Endothelial cell of umbilical vein (primary cell): ENCODE results near the gene CDK6. TPM values are rescaled to one million over a fixed set of nuclear protein-coding genes. Genes with fewer than 3 reads are reported as not detected.

Source experiments
- BruUV-seq: library from RNA; stranded (reverse); fragments of 400-500 nt; replicated peaks from 2 replicates; lab custom pipeline; 2021; lab: Mats Ljungman, UMichigan
- CTCF ChIA-PET: fragments of 300-600, 350-600 bp; sonication (Branson Sonifier 250); formaldehyde crosslinking; loops from one replicate; lab custom pipeline; 2021; ENCODE audit warnings: antibody characterized with exemption, inconsistent platforms; lab: Charles Lee
- POLR2A ChIA-PET: fragments of 300-600, 350-600 bp; sonication (Branson Sonifier 250); formaldehyde crosslinking; loops from one replicate; lab custom pipeline; 2021; ENCODE audit warnings: antibody characterized with exemption, inconsistent platforms; lab: Charles Lee
- DNase-seq: peaks from one replicate; pipeline ENCODE4 v3.0.0-alpha.2; 2011; ENCODE audit warnings: low read depth, low spot score
- FAIRE-seq: peaks from 2 replicates; lab custom pipeline; 2011; peaks lifted over from hg19 to GRCh38; lab: Jason Lieb, UNC
- H2AFZ ChIP-seq: 2 replicates; pipeline ENCODE4 v1.6.0; 2012; ENCODE audit warnings: low read depth, low read length, control low read depth, inconsistent platforms
- H3K27ac ChIP-seq: 2 replicates; pipeline ENCODE4 v1.5.1; 2011; ENCODE audit warnings: low read depth, mild to moderate bottlenecking, control low read depth, low read length, moderate library complexity; ENCODE audit not compliant: insufficient read depth
- H3K27me3 ChIP-seq, 2 experiments: 2 replicates each; pipeline versions ENCODE4 v1.6.0 to v1.6.1; 2011; ENCODE audit warnings: low read length in 2 of 2, mixed read lengths in 1 of 2; ENCODE audit not compliant: control insufficient read depth in 2 of 2, insufficient read depth in 2 of 2
- H3K36me3 ChIP-seq, 2 experiments: 2 replicates in 1 of 2; 3 replicates in 1 of 2; pipeline ENCODE4 v1.5.1; 2011; ENCODE audit warnings: low read length in 2 of 2, mild to moderate bottlenecking in 1 of 2, moderate library complexity in 1 of 2; ENCODE audit not compliant: control insufficient read depth in 2 of 2, insufficient read depth in 2 of 2; ENCODE audit errors: extremely low read depth in 1 of 2
- H3K4me1 ChIP-seq: 3 replicates; pipeline ENCODE4 v1.5.1; 2011; ENCODE audit warnings: mild to moderate bottlenecking, low read length; ENCODE audit not compliant: control insufficient read depth, insufficient read depth; ENCODE audit errors: extremely low read depth
- H3K4me2 ChIP-seq: 2 replicates; pipeline ENCODE4 v1.6.1; 2011; ENCODE audit warnings: low read length, control low read depth, mixed read lengths; ENCODE audit not compliant: insufficient read depth
- H3K4me3 ChIP-seq, 3 experiments: fragments of 200-600 bp in 1 of 3; sonication (generic), shearing (Covaris generic) in 1 of 3; replicated peaks in 1 of 3; 2 replicates each; pipeline ENCODE4 v1.5.1; 2011 to 2016; ENCODE audit warnings: control low read depth in 3 of 3, low read length in 3 of 3, mild to moderate bottlenecking in 2 of 3, inconsistent platforms in 1 of 3, low read depth in 1 of 3, moderate library complexity in 1 of 3; ENCODE audit not compliant: insufficient read depth in 1 of 3
- H3K79me2 ChIP-seq: 2 replicates; pipeline ENCODE4 v1.6.0; 2012; ENCODE audit warnings: low read length, inconsistent platforms; ENCODE audit not compliant: control insufficient read depth, insufficient read depth
- H3K9ac ChIP-seq: replicated peaks from 2 replicates; pipeline ENCODE3; 2011; ENCODE audit warnings: low read length, control low read depth; ENCODE audit not compliant: insufficient read depth; ENCODE audit errors: extremely low read depth
- H3K9me1 ChIP-seq: replicated peaks from 3 replicates; pipeline ENCODE4 v1.6.0; 2011; ENCODE audit warnings: mild to moderate bottlenecking, low read length; ENCODE audit not compliant: control insufficient read depth, insufficient read depth; ENCODE audit errors: extremely low read depth
- H3K9me3 ChIP-seq: replicated peaks from 2 replicates; pipeline ENCODE4 v1.5.1; 2012; ENCODE audit warnings: low read length, inconsistent platforms; ENCODE audit not compliant: control insufficient read depth, insufficient read depth
- H4K20me1 ChIP-seq: replicated peaks from 2 replicates; pipeline ENCODE3; 2011; ENCODE audit warnings: mild to moderate bottlenecking, low read length; ENCODE audit not compliant: control insufficient read depth, insufficient read depth; ENCODE audit errors: extremely low read depth
- CTCF ChIP-seq, 2 donors: IDR thresholded peaks; 1 replicate in 1 of 2; 2 replicates in 1 of 2; pipeline ENCODE4 v1.5.1; 2011; ENCODE audit warnings: low read length in 2 of 2, mild to moderate bottlenecking in 2 of 2, moderate library complexity in 2 of 2, control low read depth in 1 of 2, inconsistent platforms in 1 of 2, low read depth in 1 of 2; ENCODE audit not compliant: insufficient read depth in 1 of 2; ENCODE audit errors: extremely low read depth in 1 of 2
- EZH2 ChIP-seq: IDR thresholded peaks from 2 replicates; pipeline ENCODE4 v1.6.1; 2012; ENCODE audit warnings: borderline replicate concordance, low read depth, mild to moderate bottlenecking, moderate library complexity, low read length, inconsistent platforms; ENCODE audit not compliant: severe bottlenecking
- FOS ChIP-seq: IDR thresholded peaks from 2 replicates; pipeline ENCODE4 v1.6.1; 2011; ENCODE audit warnings: mild to moderate bottlenecking, low read length, moderate library complexity, borderline replicate concordance; ENCODE audit not compliant: insufficient read depth
- GATA2 ChIP-seq: IDR thresholded peaks from 2 replicates; pipeline ENCODE4 v1.7.0; 2011; ENCODE audit warnings: low read depth, mild to moderate bottlenecking, moderate library complexity, mixed read lengths, low read length; ENCODE audit not compliant: insufficient read length, insufficient read depth
- MAX ChIP-seq: IDR thresholded peaks from 2 replicates; pipeline ENCODE4 v1.6.1; 2011; ENCODE audit not compliant: insufficient read depth, insufficient read length
- MYC ChIP-seq: IDR thresholded peaks from one replicate; pipeline ENCODE4 v1.6.1; 2011; ENCODE audit warnings: mild to moderate bottlenecking, low read depth, low read length
- POLR2AphosphoS5 ChIP-seq: IDR thresholded peaks from 2 replicates; pipeline ENCODE4 v1.6.1; 2012; ENCODE audit warnings: low read depth, mild to moderate bottlenecking, control low read depth, low read length, moderate library complexity; ENCODE audit not compliant: insufficient read depth
- dilution Hi-C: fragments of 300-500 bp; cut with MboI; formaldehyde crosslinking; loops from one replicate; pipeline ENCODE4 v1.15.0; 2019; ENCODE audit warnings: low sequenced_read_pairs; ENCODE audit not compliant: extremely low pct_ligation_motif_present
- intact Hi-C: fragments of 100-400 bp; cut with micrococcal nuclease; formaldehyde crosslinking; loops from one replicate; pipeline ENCODE4 v1.10.0; 2022
- polyA plus RNA-seq, 4 experiments: library from polyadenylated mRNA; depleted of rRNA in 3 of 4; stranded (reverse) in 3 of 4; unstranded in 1 of 4; fragments of >200 nt; gene quantifications; 2 replicates each; pipeline versions ENCODE4 v1.2.1 to v1.2.3, GENCODE V29; 2011 to 2012; ENCODE audit warnings: missing spikeins in 1 of 4
- total RNA-seq: library from RNA; stranded (reverse); gene quantifications from 2 replicates; pipeline ENCODE4 v1.2.3, GENCODE V29; 2021

The CDK6 gene
- total and polyA plus RNA-seq, 2 donors (not counting 3 experiments of a cell fraction or from before 2014, with no cell fraction given) = 6.0 to 28.2 TPM

GRCh38 chr7:92840316-92840715 lies 3.9 kb upstream of the CDK6 start:
- ChIA-PET POLR2A (no interaction called here), CTCF (no interaction called here)
- Histone ChIP-seq H4K20me1 (no peaks in the 10 kb centered on the region), H3K4me1 (peaks cover 7% of the 10 kb centered on the region), H2AFZ (no peak overlapping the region), H3K4me2 (no peak overlapping the region), H3K27me3 (peaks cover 6 to 33% of the 10 kb centered on the region in 2 experiments), H3K9me1 (no peaks in the 10 kb centered on the region), H3K9me3 (no peaks in the 10 kb centered on the region), H3K4me3 (no peak overlapping the region), H3K9ac (no peak overlapping the region), H3K79me2 (peaks cover 2% of the 10 kb centered on the region), H3K27ac (no peak overlapping the region), H3K36me3 (no peaks in the 10 kb centered on the region)
- dilution Hi-C loops (no loop called here), intact Hi-C loops (no loop called here)
- DNase-seq = no peak
- no peak for FAIRE-seq
- BruUV-seq = no TSS peak
- no peak for TF ChIP-seq EZH2
- no peak for TF ChIP-seq FOS

DNA sequence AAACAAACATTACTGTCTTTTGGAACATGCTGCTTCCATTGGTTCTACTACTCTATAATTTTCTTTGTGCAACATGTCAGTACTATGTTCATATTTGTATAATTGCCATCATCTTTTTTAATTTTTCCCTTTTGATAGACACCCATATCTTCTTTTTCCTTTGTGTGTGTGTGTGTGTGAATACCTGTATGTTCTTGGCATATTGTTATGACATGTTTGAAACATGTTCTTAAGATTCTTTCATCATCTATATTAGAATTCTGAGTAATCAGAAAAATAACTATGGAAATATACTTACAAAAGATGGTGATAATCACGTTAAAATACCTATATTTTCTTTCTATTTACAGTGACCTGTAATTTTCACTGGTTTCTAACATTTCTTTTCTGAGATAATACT lies 3.5 kb upstream of the CDK6 start:
- FAIRE-seq = no peak
- Histone ChIP-seq H3K79me2 (peaks cover 4% of the 10 kb centered on the region), H3K9me1 (no peaks in the 10 kb centered on the region), H4K20me1 (no peaks in the 10 kb centered on the region), H3K9me3 (no peaks in the 10 kb centered on the region), H3K27ac (no peak overlapping the region), H3K4me1 (peaks cover 7% of the 10 kb centered on the region), H3K9ac (no peak overlapping the region), H3K27me3 (peaks cover 6 to 31% of the 10 kb centered on the region in 2 experiments), H3K36me3 (no peaks in the 10 kb centered on the region), H2AFZ (no peak overlapping the region), H3K4me3 (no peak overlapping the region), H3K4me2 (no peak overlapping the region)
- TF ChIP-seq EZH2 (no peak), POLR2AphosphoS5 (no peak), MYC (no peak), FOS (no peak), CTCF (IDR thresholded peaks at IDR 0.05; ENCODE audit: extremely low read depth in 1 of 2, insufficient read depth in 1 of 2, low read depth in 1 of 2, low read length in 2 of 2) (no peak), GATA2 (no peak), MAX (no peak)
- CTCF ChIA-PET = no interaction called here
- intact Hi-C loops (no loop called here), dilution Hi-C loops (no loop called here)
- POLR2A ChIA-PET = no interaction called here
- BruUV-seq = no TSS peak
- no peak for DNase-seq
